Measurements from ENCODE around the gene SPI1. TPM values are rescaled to one million over a fixed set of nuclear protein-coding genes. Genes with fewer than 3 reads are reported as not detected.

Gene SPI1
- total RNA-seq, 2 donors from 2014 or later = not detected

- Histone ChIP-seq H3K4me3 (ENCODE audit: low read length) (no peak overlapping the region), H3K4me1 (ENCODE audit: control insufficient read depth, insufficient read depth, low read length) (no peaks in the 10 kb centered on the region), H3K9me3 (ENCODE audit: control insufficient read depth, low read length) (no peaks in the 10 kb centered on the region), H3K27ac (ENCODE audit: low read depth, low read length) (no peak overlapping the region), H3K36me3 (ENCODE audit: control insufficient read depth, insufficient read depth, low read length) (no peaks in the 10 kb centered on the region), H3K27me3 (ENCODE audit: control insufficient read depth, insufficient read depth, low read length, poor library complexity, severe bottlenecking) (no peaks in the 10 kb centered on the region), H3K9ac (ENCODE audit: extremely low read depth, low read length, poor library complexity, severe bottlenecking) (no peak overlapping the region)
- Mint-ChIP-seq H3K4me1 (no peaks in the 10 kb centered on the region), H3K27ac (no peak overlapping the region), H3K36me3 (ENCODE audit: low read depth) (peaks cover 11% of the 10 kb centered on the region), H3K27me3 (ENCODE audit: insufficient read depth) (no peaks in the 10 kb centered on the region), H3K9me3 (no peaks in the 10 kb centered on the region), H3K4me3 (no peak overlapping the region)
- no peak for DNase-seq
- TF ChIP-seq CTCF (conservative IDR thresholded peaks at IDR 0.05) = no peak
- 89 to 94% methylated on average over 16 to 21 of the region's 21 CpGs for WGBS, 2 experiments (ENCODE audit: insufficient coverage in 1 of 2, insufficient read length in 1 of 2)
Measured at GRCh38 chr11:47331454-47332302, 46.7 kb downstream of the SPI1 start.

- Mint-ChIP-seq H3K9me3 (no peaks in the 10 kb centered on the region), H3K4me1 (no peaks in the 10 kb centered on the region), H3K36me3 (ENCODE audit: low read depth) (peaks cover 13% of the 10 kb centered on the region), H3K4me3 (no peak overlapping the region), H3K27me3 (ENCODE audit: insufficient read depth) (no peaks in the 10 kb centered on the region), H3K27ac (no peak overlapping the region)
- Histone ChIP-seq H3K9me3 (ENCODE audit: control insufficient read depth, low read length) (no peaks in the 10 kb centered on the region), H3K9ac (ENCODE audit: extremely low read depth, low read length, poor library complexity, severe bottlenecking) (no peak overlapping the region), H3K27ac (ENCODE audit: low read depth, low read length) (no peak overlapping the region), H3K36me3 (ENCODE audit: control insufficient read depth, insufficient read depth, low read length) (no peaks in the 10 kb centered on the region), H3K4me3 (ENCODE audit: low read length) (no peak overlapping the region), H3K27me3 (ENCODE audit: control insufficient read depth, insufficient read depth, low read length, poor library complexity, severe bottlenecking) (no peaks in the 10 kb centered on the region), H3K4me1 (ENCODE audit: control insufficient read depth, insufficient read depth, low read length) (no peaks in the 10 kb centered on the region)
- peak; percentile 62 for DNase-seq
- WGBS, 2 experiments (ENCODE audit: insufficient coverage in 1 of 2, insufficient read length in 1 of 2) = 87 to 94% methylated on average over 11 to 16 of the region's 16 CpGs
- TF ChIP-seq CTCF (conservative IDR thresholded peaks at IDR 0.05) = peak; percentile 56
Measured at GRCh38 chr11:47329987-47330931, 48.1 kb downstream of the SPI1 start.

GRCh38 chr11:47329431-47329986 lies 48.8 kb downstream of the SPI1 start:
- Histone ChIP-seq H3K27me3 (ENCODE audit: control insufficient read depth, insufficient read depth, low read length, poor library complexity, severe bottlenecking) (no peaks in the 10 kb centered on the region), H3K4me3 (ENCODE audit: low read length) (no peak overlapping the region), H3K27ac (ENCODE audit: low read depth, low read length) (no peak overlapping the region), H3K9ac (ENCODE audit: extremely low read depth, low read length, poor library complexity, severe bottlenecking) (no peak overlapping the region), H3K36me3 (ENCODE audit: control insufficient read depth, insufficient read depth, low read length) (no peaks in the 10 kb centered on the region), H3K9me3 (ENCODE audit: control insufficient read depth, low read length) (no peaks in the 10 kb centered on the region), H3K4me1 (ENCODE audit: control insufficient read depth, insufficient read depth, low read length) (no peaks in the 10 kb centered on the region)
- Mint-ChIP-seq H3K9me3 (no peaks in the 10 kb centered on the region), H3K4me3 (no peak overlapping the region), H3K27ac (no peak overlapping the region), H3K4me1 (no peaks in the 10 kb centered on the region), H3K27me3 (ENCODE audit: insufficient read depth) (no peaks in the 10 kb centered on the region), H3K36me3 (ENCODE audit: low read depth) (peaks cover 17% of the 10 kb centered on the region)
- 93 to 98% methylated on average over 6 to 12 of the region's 12 CpGs for WGBS, 2 experiments (ENCODE audit: insufficient coverage in 1 of 2, insufficient read length in 1 of 2)
- no peak for TF ChIP-seq CTCF (conservative IDR thresholded peaks at IDR 0.05)
- no peak for DNase-seq
